ENCODE measurements around the gene ARHGEF40.

DNA sequence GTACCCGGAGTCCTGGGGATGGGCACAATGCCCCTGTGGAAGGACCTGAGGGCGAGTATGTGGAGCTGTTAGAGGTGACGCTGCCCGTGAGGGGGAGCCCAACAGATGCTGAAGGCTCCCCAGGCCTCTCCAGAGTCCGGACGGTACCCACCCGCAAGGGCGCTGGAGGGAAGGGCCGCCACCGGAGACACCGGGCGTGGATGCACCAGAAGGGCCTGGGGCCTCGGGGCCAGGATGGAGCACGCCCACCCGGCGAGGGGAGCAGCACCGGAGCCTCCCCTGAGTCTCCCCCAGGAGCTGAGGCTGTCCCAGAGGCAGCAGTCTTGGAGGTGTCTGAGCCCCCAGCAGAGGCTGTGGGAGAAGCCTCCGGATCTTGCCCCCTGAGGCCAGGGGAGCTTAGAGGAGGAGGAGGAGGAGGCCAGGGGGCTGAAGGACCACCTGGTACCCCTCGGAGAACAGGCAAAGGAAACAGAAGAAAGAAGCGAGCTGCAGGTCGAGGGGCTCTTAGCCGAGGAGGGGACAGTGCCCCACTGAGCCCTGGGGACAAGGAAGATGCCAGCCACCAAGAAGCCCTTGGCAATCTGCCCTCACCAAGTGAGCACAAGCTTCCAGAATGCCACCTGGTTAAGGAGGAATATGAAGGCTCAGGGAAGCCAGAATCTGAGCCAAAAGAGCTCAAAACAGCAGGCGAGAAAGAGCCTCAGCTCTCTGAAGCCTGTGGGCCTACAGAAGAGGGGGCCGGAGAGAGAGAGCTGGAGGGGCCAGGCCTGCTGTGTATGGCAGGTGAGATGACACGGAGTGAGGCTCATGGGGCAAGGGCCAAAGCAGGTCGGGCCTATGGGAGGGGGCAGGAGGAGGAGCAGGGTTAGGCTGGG, 4.5 kb downstream of the ARHGEF40 start:
- TF ChIP-seq ELF4 (IDR thresholded peaks at IDR 0.05) (no peak), LEF1 (IDR thresholded peaks at IDR 0.05; ENCODE audit: borderline replicate concordance) (no peak), FOXA1 (IDR thresholded peaks at IDR 0.05) (no peak), ZNF384 (IDR thresholded peaks at IDR 0.05) (no peak), SUZ12 (IDR thresholded peaks at IDR 0.05) (no peak), FOXK2 (IDR thresholded peaks at IDR 0.05) (no peak), BHLHE40 (IDR thresholded peaks at IDR 0.05; ENCODE audit: borderline replicate concordance) (no peak), HDGF (IDR thresholded peaks at IDR 0.05; ENCODE audit: borderline replicate concordance) (no peak), TARDBP (IDR thresholded peaks at IDR 0.05) (no peak), NFRKB (IDR thresholded peaks at IDR 0.05) (no peak)
- TF ChIP-seq, protein P1, sequence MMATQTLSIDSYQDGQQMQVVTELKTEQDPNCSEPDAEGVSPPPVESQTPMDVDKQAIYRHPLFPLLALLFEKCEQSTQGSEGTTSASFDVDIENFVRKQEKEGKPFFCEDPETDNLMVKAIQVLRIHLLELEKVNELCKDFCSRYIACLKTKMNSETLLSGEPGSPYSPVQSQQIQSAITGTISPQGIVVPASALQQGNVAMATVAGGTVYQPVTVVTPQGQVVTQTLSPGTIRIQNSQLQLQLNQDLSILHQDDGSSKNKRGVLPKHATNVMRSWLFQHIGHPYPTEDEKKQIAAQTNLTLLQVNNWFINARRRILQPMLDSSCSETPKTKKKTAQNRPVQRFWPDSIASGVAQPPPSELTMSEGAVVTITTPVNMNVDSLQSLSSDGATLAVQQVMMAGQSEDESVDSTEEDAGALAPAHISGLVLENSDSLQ (IDR thresholded peaks at IDR 0.05): no peak
